GM12875 (cell line): ENCODE data around the gene NKAP.

ENCODE experiments used
- H3K4me3 ChIP-seq: one replicate; pipeline ENCODE4 v1.5.1; 2011; ENCODE audit warnings: low read depth, low read length, control low read depth
- CTCF ChIP-seq: IDR thresholded peaks from 2 replicates; pipeline ENCODE4 v1.5.1; 2011; ENCODE audit warnings: low read depth, mild to moderate bottlenecking, control low read depth, inconsistent platforms, low read length, moderate library complexity, borderline replicate concordance; ENCODE audit not compliant: insufficient read depth

NKAP gene

GRCh38 chrX:119943185-119943988, at the start of gene NKAP:
TSS of gene NKAP (minus strand) at chrX:119943751. CDS start at chrX:119943605, 146 bp downstream.
- no peak for TF ChIP-seq CTCF

GRCh38 chrX:119991005-119991787, 47.6 kb upstream of the NKAP start:
- no peak overlapping the region for H3K4me3 ChIP-seq
- no peak for TF ChIP-seq CTCF

More at GRCh38 chrX:119943185-119943988, at the start of gene NKAP:
- peak within 1 kb of the TSS; percentile 86 for H3K4me3 ChIP-seq

DNA sequence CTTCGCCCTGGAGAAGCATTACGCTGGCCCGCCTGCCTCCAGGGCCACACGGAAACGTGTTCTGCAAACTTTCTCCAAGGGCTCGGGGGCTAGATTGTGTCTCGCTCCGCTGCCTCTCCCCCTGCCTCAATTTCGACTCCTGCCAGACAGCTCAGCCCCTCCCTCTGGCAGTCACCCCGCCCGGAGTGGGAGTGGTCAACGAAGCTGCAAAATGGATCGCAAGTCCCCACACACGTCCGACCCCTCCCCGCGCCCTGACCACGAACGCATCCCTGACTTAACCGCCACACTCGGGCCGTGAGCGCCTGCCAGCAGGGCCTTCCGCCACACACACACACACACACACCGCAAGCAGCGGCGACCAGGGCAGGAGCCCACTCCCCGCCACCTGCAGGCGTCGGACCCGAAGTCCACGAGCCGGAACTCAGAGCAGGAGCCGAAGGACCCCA, 47.0 kb upstream of the NKAP start:
- TF ChIP-seq CTCF: no peak
- H3K4me3 ChIP-seq: no peak overlapping the region

DNA sequence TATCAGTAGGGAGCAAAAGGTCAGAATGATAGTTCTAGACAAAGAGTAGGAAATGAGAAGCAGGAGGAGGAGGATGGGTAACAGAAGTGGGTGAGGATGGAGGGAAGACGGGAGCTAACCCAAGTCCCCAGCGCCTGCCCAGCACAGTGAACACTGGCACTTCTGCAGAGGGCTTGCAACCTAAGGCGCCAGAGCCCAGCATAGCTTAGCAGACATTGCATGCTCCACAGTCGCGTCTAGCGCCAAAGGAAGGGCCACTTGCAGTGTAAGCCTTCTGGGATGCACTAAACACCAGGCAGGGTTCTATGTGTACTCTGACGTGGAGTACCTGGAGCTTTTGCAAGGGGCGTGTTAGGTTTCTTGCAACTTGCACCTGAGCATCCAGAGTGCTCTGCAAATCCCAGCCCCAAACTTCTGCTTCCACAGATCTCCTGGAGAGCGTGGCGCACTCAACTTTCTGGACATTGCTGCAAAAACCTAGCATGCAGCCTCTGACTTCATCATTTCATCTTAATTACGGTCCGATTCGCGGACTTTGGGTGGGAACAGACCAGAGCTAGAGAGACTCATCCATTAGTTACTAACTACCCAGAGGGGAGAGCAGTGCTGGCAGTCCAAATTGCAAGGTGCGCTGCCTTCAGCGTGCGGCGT, 46.5 kb upstream of the NKAP start:
- TF ChIP-seq CTCF: no peak
- H3K4me3 ChIP-seq: no peak overlapping the region

- H3K4me3 ChIP-seq: no peak overlapping the region
- TF ChIP-seq CTCF: no peak
Measured at GRCh38 chrX:119986203-119986602, 42.7 kb upstream of the NKAP start.

- TF ChIP-seq CTCF: no peak
Measured at GRCh38 chrX:119984652-119985051, 41.1 kb upstream of the NKAP start.

More at GRCh38 chrX:119984652-119985051, 41.1 kb upstream of the NKAP start:
- H3K4me3 ChIP-seq: no peak overlapping the region
